Fibroblast of villous mesenchyme (primary cell): ENCODE results near the gene MTPN. TPM values are rescaled to one million over a fixed set of nuclear protein-coding genes. Genes with fewer than 3 reads are reported as not detected.

Experiments
- DNase-seq: peaks from one replicate; pipeline ENCODE4 v3.0.0-alpha.2; 2010; ENCODE audit warnings: low read depth
- H3K4me3 ChIP-seq: 2 replicates; pipeline ENCODE4 v1.5.1; 2011; ENCODE audit warnings: low read depth, mild to moderate bottlenecking, low read length
- CTCF ChIP-seq: IDR thresholded peaks from 2 replicates; pipeline ENCODE4 v1.5.1; 2012; ENCODE audit warnings: low read depth, mild to moderate bottlenecking, low read length; ENCODE audit not compliant: insufficient read depth
- total RNA-seq: library from RNA; depleted of rRNA; stranded (reverse); fragments of >200 nt; gene quantifications from 2 replicates; pipeline ENCODE4 v1.2.3, GENCODE V29; 2012

Gene MTPN
- total RNA-seq, 1 donor = 158 TPM

DNA sequence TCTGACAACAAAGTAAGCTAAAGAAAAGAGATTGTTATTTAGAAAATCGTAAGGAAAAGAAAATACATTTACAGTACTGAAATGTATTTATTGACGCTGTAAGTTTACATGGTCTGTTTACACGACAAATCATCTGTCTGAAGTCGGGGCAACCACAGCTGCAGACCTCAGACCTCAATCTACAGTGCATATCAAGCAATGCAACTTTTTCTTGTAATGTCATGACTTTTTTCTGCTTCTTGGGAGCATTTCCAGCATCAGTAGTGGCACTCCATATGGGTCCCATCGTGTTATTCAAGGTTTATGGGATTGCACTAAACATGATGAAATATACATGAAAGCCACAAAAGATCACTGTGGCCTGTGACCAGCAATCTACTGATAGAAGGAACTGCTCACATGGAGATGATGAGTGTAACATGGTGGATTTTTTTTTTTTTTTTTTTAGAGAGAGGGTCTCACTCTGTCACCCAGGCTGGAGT is 77.1 kb downstream of the MTPN start:
- no peak for TF ChIP-seq CTCF
- peak; percentile 15 for DNase-seq

DNA sequence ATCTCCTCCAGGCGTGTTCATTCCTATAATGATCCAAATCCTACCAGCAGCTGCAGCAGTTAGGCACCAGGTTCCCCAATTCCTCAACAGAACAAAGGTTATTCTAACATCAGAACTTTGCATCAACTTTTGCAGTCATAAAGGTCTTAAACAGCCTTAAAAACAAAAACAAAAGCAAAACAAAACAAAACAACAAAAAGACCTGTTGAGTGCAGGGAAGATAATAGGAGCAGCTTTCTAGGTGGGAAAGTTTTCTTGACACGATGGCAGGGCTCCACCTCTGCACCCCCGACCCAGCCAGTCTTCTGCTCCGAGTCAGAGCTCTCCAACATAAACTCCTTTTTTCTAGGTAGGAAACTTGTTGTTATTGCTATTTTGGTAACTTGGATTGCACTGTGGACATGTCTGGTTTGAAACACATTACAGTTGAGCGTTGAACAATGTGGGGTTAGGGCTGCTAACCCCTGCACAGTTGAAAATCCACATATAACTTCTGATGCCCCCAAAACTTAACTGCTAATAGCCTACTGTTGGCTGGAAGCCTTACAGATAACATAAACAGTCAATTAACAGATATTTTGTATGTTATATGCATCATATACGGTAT is 77.6 kb downstream of the MTPN start:
- H3K4me3 ChIP-seq = no peak overlapping the region
- DNase-seq = no peak
- no peak for TF ChIP-seq CTCF

More for the DNA sequence above, 77.1 kb downstream of the MTPN start:
- no peak overlapping the region for H3K4me3 ChIP-seq

GRCh38 chr7:135898226-135898625 is 78.9 kb downstream of the MTPN start:
- no peak for DNase-seq
- TF ChIP-seq CTCF = no peak
- no peak overlapping the region for H3K4me3 ChIP-seq

GRCh38 chr7:135894816-135895215 is 82.3 kb downstream of the MTPN start:
- no peak for TF ChIP-seq CTCF
- DNase-seq = no peak
- no peak overlapping the region for H3K4me3 ChIP-seq

DNA sequence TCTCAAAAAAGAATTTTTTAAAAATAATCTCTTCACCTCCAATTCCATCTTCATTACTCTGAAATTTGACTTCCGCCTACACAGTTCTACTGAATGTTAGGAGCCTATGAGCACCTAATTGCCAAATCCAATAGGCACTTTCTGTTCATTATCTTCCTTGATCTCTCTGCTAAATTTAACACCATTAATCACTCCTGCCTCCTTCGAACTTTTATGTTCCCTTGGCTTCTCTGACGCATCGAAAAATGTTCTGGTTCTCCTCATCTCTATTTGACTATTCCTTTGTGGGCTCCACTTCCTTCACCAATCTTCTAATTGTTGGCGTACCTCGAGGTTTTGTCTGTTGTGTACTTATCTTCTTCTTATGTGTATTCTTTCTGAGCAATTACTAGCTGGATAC is 87.3 kb downstream of the MTPN start:
- DNase-seq = peak; percentile 25
- no peak for TF ChIP-seq CTCF
- H3K4me3 ChIP-seq = no peak overlapping the region

- TF ChIP-seq CTCF = no peak
- no peak for DNase-seq
- H3K4me3 ChIP-seq = no peak overlapping the region
Measured at GRCh38 chr7:135888740-135889139, 88.4 kb downstream of the MTPN start.
